ENCODE data around the gene ELOVL3.
A peak's percentile ranks its signal among the peaks of the same experiment; 100 is the strongest.
"Not testable (repeated sequence)": the region's sequence is repeated elsewhere in the genome, so short reads cannot be mapped to it uniquely, and the experiment has no call there.

ELOVL3 gene

GRCh38 chr10:102225646-102226541, at the start of gene ELOVL3:
TSS of gene ELOVL3 (plus strand) at chr10:102226299. CDS start at chr10:102226549, 250 bp downstream.
- Histone ChIP-seq H3K9me3 (ENCODE audit: low read length) (no peaks in the 10 kb centered on the region), H3K36me3 (ENCODE audit: insufficient read depth, low read length) (no peaks in the 10 kb centered on the region), H3K27me3 (ENCODE audit: control insufficient read depth in 1 of 2, insufficient read depth in 2 of 2, low read length in 2 of 2) (peaks cover 19 to 27% of the 10 kb centered on the region in 2 donors), H3K4me3 (ENCODE audit: low read depth in 1 of 2, low read length in 2 of 2) (peak within 1 kb of the TSS; percentile 18 to 57), H3K27ac (ENCODE audit: low read depth, low read length) (no peak within 1 kb of the TSS), H3K4me1 (ENCODE audit: insufficient read depth, low read length) (peaks cover 25% of the 10 kb centered on the region), H3K9ac (ENCODE audit: low read length) (peak within 1 kb of the TSS; percentile 50)

- H3K27me3 ChIP-seq (ENCODE audit: control insufficient read depth in 1 of 2, insufficient read depth in 2 of 2, low read length in 2 of 2), result no peaks in the 10 kb centered on the region
- no peaks in the 10 kb centered on the region for H3K9me3 ChIP-seq (ENCODE audit: low read length)
- H3K36me3 ChIP-seq (ENCODE audit: insufficient read depth, low read length), result no peaks in the 10 kb centered on the region
- no peak overlapping the region for H3K27ac ChIP-seq (ENCODE audit: low read depth, low read length)
- no peaks in the 10 kb centered on the region for H3K4me1 ChIP-seq (ENCODE audit: insufficient read depth, low read length)
- no peak overlapping the region for H3K9ac ChIP-seq (ENCODE audit: low read length)
- no peak overlapping the region for H3K4me3 ChIP-seq (ENCODE audit: low read depth in 1 of 2, low read length in 2 of 2)
Observed at GRCh38 chr10:102184606-102185005, 41.5 kb upstream of the ELOVL3 start.

- Histone ChIP-seq H3K4me3 (ENCODE audit: low read depth in 1 of 2, low read length in 2 of 2) (no peak overlapping the region), H3K27me3 (ENCODE audit: control insufficient read depth in 1 of 2, insufficient read depth in 2 of 2, low read length in 2 of 2) (no peaks in the 10 kb centered on the region), H3K9me3 (ENCODE audit: low read length) (no peaks in the 10 kb centered on the region), H3K9ac (ENCODE audit: low read length) (no peak overlapping the region), H3K4me1 (ENCODE audit: insufficient read depth, low read length) (no peaks in the 10 kb centered on the region), H3K27ac (ENCODE audit: low read depth, low read length) (no peak overlapping the region), H3K36me3 (ENCODE audit: insufficient read depth, low read length) (no peaks in the 10 kb centered on the region)
Observed at GRCh38 chr10:102185272-102185671, 40.8 kb upstream of the ELOVL3 start.

GRCh38 chr10:102185811-102186527, 40.1 kb upstream of the ELOVL3 start:
- Histone ChIP-seq H3K27me3 (ENCODE audit: control insufficient read depth in 1 of 2, insufficient read depth in 2 of 2, low read length in 2 of 2) (no peaks in the 10 kb centered on the region), H3K4me3 (ENCODE audit: low read depth in 1 of 2, low read length in 2 of 2) (no peak overlapping the region), H3K27ac (ENCODE audit: low read depth, low read length) (no peak overlapping the region), H3K4me1 (ENCODE audit: insufficient read depth, low read length) (no peaks in the 10 kb centered on the region), H3K36me3 (ENCODE audit: insufficient read depth, low read length) (no peaks in the 10 kb centered on the region), H3K9ac (ENCODE audit: low read length) (no peak overlapping the region), H3K9me3 (ENCODE audit: low read length) (no peaks in the 10 kb centered on the region)

GRCh38 chr10:102188298-102188940, 37.7 kb upstream of the ELOVL3 start:
- Histone ChIP-seq H3K4me3 (ENCODE audit: low read depth in 1 of 2, low read length in 2 of 2) (no peak overlapping the region), H3K27ac (ENCODE audit: low read depth, low read length) (no peak overlapping the region), H3K9me3 (ENCODE audit: low read length) (no peaks in the 10 kb centered on the region), H3K36me3 (ENCODE audit: insufficient read depth, low read length) (no peaks in the 10 kb centered on the region), H3K4me1 (ENCODE audit: insufficient read depth, low read length) (no peaks in the 10 kb centered on the region), H3K9ac (ENCODE audit: low read length) (no peak overlapping the region), H3K27me3 (ENCODE audit: control insufficient read depth in 1 of 2, insufficient read depth in 2 of 2, low read length in 2 of 2) (no peaks in the 10 kb centered on the region)

GRCh38 chr10:102188941-102189898, 36.9 kb upstream of the ELOVL3 start:
- not testable (repeated sequence) for H3K27ac ChIP-seq (ENCODE audit: low read depth, low read length); H3K27me3 ChIP-seq (ENCODE audit: control insufficient read depth in 1 of 2, insufficient read depth in 2 of 2, low read length in 2 of 2); H3K4me1 ChIP-seq (ENCODE audit: insufficient read depth, low read length); H3K4me3 ChIP-seq (ENCODE audit: low read depth in 1 of 2, low read length in 2 of 2); H3K9me3 ChIP-seq (ENCODE audit: low read length); H3K9ac ChIP-seq (ENCODE audit: low read length); H3K36me3 ChIP-seq (ENCODE audit: insufficient read depth, low read length)

- Histone ChIP-seq H3K4me3 (ENCODE audit: low read depth in 1 of 2, low read length in 2 of 2) (no peak overlapping the region), H3K27ac (ENCODE audit: low read depth, low read length) (no peak overlapping the region), H3K4me1 (ENCODE audit: insufficient read depth, low read length) (no peaks in the 10 kb centered on the region), H3K27me3 (ENCODE audit: control insufficient read depth in 1 of 2, insufficient read depth in 2 of 2, low read length in 2 of 2) (no peaks in the 10 kb centered on the region), H3K9ac (ENCODE audit: low read length) (no peak overlapping the region), H3K9me3 (ENCODE audit: low read length) (no peaks in the 10 kb centered on the region), H3K36me3 (ENCODE audit: insufficient read depth, low read length) (no peaks in the 10 kb centered on the region)
Observed at GRCh38 chr10:102191956-102192355, 34.1 kb upstream of the ELOVL3 start.

GRCh38 chr10:102195296-102195870, 30.7 kb upstream of the ELOVL3 start:
- Histone ChIP-seq H3K4me1 (ENCODE audit: insufficient read depth, low read length) (no peaks in the 10 kb centered on the region), H3K4me3 (ENCODE audit: low read depth in 1 of 2, low read length in 2 of 2) (no peak overlapping the region), H3K27ac (ENCODE audit: low read depth, low read length) (no peak overlapping the region), H3K36me3 (ENCODE audit: insufficient read depth, low read length) (no peaks in the 10 kb centered on the region), H3K9ac (ENCODE audit: low read length) (no peak overlapping the region), H3K27me3 (ENCODE audit: control insufficient read depth in 1 of 2, insufficient read depth in 2 of 2, low read length in 2 of 2) (no peaks in the 10 kb centered on the region), H3K9me3 (ENCODE audit: low read length) (no peaks in the 10 kb centered on the region)

- H3K27me3 ChIP-seq (ENCODE audit: control insufficient read depth in 1 of 2, insufficient read depth in 2 of 2, low read length in 2 of 2), result no peaks in the 10 kb centered on the region
- no peak overlapping the region for H3K9ac ChIP-seq (ENCODE audit: low read length)
- no peak overlapping the region for H3K4me3 ChIP-seq (ENCODE audit: low read depth in 1 of 2, low read length in 2 of 2)
- H3K27ac ChIP-seq (ENCODE audit: low read depth, low read length), result no peak overlapping the region
- no peaks in the 10 kb centered on the region for H3K9me3 ChIP-seq (ENCODE audit: low read length)
- no peaks in the 10 kb centered on the region for H3K4me1 ChIP-seq (ENCODE audit: insufficient read depth, low read length)
- H3K36me3 ChIP-seq (ENCODE audit: insufficient read depth, low read length), result no peaks in the 10 kb centered on the region
Observed at GRCh38 chr10:102196893-102197292, 29.2 kb upstream of the ELOVL3 start.

- Histone ChIP-seq H3K9me3 (ENCODE audit: low read length) (no peaks in the 10 kb centered on the region), H3K4me1 (ENCODE audit: insufficient read depth, low read length) (no peaks in the 10 kb centered on the region), H3K4me3 (ENCODE audit: low read depth in 1 of 2, low read length in 2 of 2) (no peak overlapping the region), H3K36me3 (ENCODE audit: insufficient read depth, low read length) (no peaks in the 10 kb centered on the region), H3K9ac (ENCODE audit: low read length) (no peak overlapping the region), H3K27me3 (ENCODE audit: control insufficient read depth in 1 of 2, insufficient read depth in 2 of 2, low read length in 2 of 2) (no peaks in the 10 kb centered on the region), H3K27ac (ENCODE audit: low read depth, low read length) (no peak overlapping the region)
Observed at GRCh38 chr10:102198027-102198426, 28.1 kb upstream of the ELOVL3 start.
